GM12878 (cell line): Measurements from ENCODE around the gene PTEN. TPM values are rescaled to one million over a fixed set of nuclear protein-coding genes. Genes with fewer than 3 reads are reported as not detected.
A peak's percentile ranks its signal among the peaks of the same experiment; 100 is the strongest.

Source experiments
- ATAC-seq: fragments of 200-7000 bp; cut with Tn5 transposase; 3 replicates; pipeline ENCODE4 v1.9.1; 2020; ENCODE audit warnings: mild to moderate bottlenecking, moderate library complexity
- BruUV-seq: library from RNA; stranded (reverse); fragments of 400-500 nt; replicated peaks from 2 replicates; lab custom pipeline; 2021; lab: Mats Ljungman, UMichigan
- CTCF ChIA-PET: fragments of 300-600 bp; sonication (Branson Sonifier 250); formaldehyde crosslinking; extraction: SDS; loops from one replicate; lab custom pipeline; 2021; ENCODE audit warnings: inconsistent platforms; lab: Yijun Ruan, JAX
- POLR2A ChIA-PET: fragments of 350-600 bp; formaldehyde crosslinking; extraction: SDS; loops from one replicate; lab custom pipeline; 2021; ENCODE audit warnings: inconsistent platforms; lab: Charles Lee
- RAD21 ChIA-PET: fragments of 300-600 bp; sonication (Branson Sonifier 250); formaldehyde crosslinking; loops from one replicate; lab custom pipeline; 2023; ENCODE audit warnings: antibody characterized with exemption; ENCODE audit not compliant: unreplicated experiment; lab: Charles Lee
- SMC1A ChIA-PET: fragments of 300-600 bp; sonication (Branson Sonifier 250); formaldehyde crosslinking; loops from one replicate; lab custom pipeline; 2023; ENCODE audit not compliant: unreplicated experiment, uncharacterized antibody; lab: Charles Lee
- DNase-seq: peaks from one replicate; pipeline ENCODE4 v3.0.0-alpha.2; 2011; ENCODE audit warnings: low read depth, low spot score
- FAIRE-seq: peaks from 3 replicates; lab custom pipeline; 2011; peaks lifted over from hg19 to GRCh38; lab: Jason Lieb, UNC
- H2AFZ ChIP-seq: 2 replicates; pipeline ENCODE4 v1.6.0; 2011; ENCODE audit warnings: low read depth, low read length, control low read depth; ENCODE audit not compliant: control insufficient read depth
- H3K27ac ChIP-seq: 2 replicates; pipeline ENCODE4 v1.5.1; 2011; ENCODE audit warnings: control low read depth; ENCODE audit not compliant: control insufficient read depth, insufficient read depth
- H3K27me3 ChIP-seq, 2 experiments: replicated peaks in 1 of 2; 2 replicates each; pipeline versions ENCODE4 v1.6.0 to v1.6.1; 2011; ENCODE audit warnings: low read length in 1 of 2; ENCODE audit not compliant: control insufficient read depth in 2 of 2, insufficient read depth in 2 of 2
- H3K36me3 ChIP-seq, 2 experiments: 2 replicates each; pipeline ENCODE4 v1.5.1; 2011; ENCODE audit warnings: low read length in 1 of 2; ENCODE audit not compliant: control insufficient read depth in 2 of 2, insufficient read depth in 2 of 2
- H3K4me1 ChIP-seq: 2 replicates; pipeline ENCODE4 v1.6.1; 2011; ENCODE audit warnings: mild to moderate bottlenecking, low read length, moderate library complexity, mixed read lengths; ENCODE audit not compliant: control insufficient read depth, insufficient read depth
- H3K4me2 ChIP-seq: 2 replicates; pipeline ENCODE4 v1.6.0; 2011; ENCODE audit warnings: control low read depth; ENCODE audit not compliant: control insufficient read depth, insufficient read depth
- H3K4me3 ChIP-seq: fragments of 200-600 bp; sonication (generic); 2 replicates; pipeline ENCODE4 v1.5.1; 2016
- H3K79me2 ChIP-seq: 2 replicates; pipeline ENCODE4 v1.6.0; 2011; ENCODE audit warnings: low read length; ENCODE audit not compliant: control insufficient read depth, insufficient read depth
- H3K9ac ChIP-seq: 2 replicates; pipeline ENCODE4 v1.8.0; 2011; ENCODE audit warnings: low read length, control low read depth, mixed read lengths; ENCODE audit not compliant: control insufficient read depth, insufficient read depth
- H3K9me3 ChIP-seq: replicated peaks from 3 replicates; pipeline ENCODE4 v1.5.1; 2011; ENCODE audit warnings: mild to moderate bottlenecking, low read length; ENCODE audit not compliant: control insufficient read depth, insufficient read depth
- H4K20me1 ChIP-seq: 2 replicates; pipeline ENCODE4 v1.6.0; 2011; ENCODE audit not compliant: control insufficient read depth, insufficient read depth
- CEBPB ChIP-seq, 2 experiments: fragments of 150-350 bp in 1 of 2; IDR thresholded peaks; 2 replicates each; pipeline ENCODE4 v1.6.1; 2012 to 2014; ENCODE audit warnings: low read depth in 2 of 2, low read length in 2 of 2, borderline replicate concordance in 1 of 2, inconsistent platforms in 1 of 2
- CHD2 ChIP-seq: IDR thresholded peaks from 2 replicates; pipeline ENCODE4 v1.6.1; 2011; ENCODE audit warnings: low read depth, low read length, improper control_type of control experiment, borderline replicate concordance
- CHD4 ChIP-seq: fragments of 200-600 bp; sonication (generic); IDR thresholded peaks from 2 replicates; pipeline ENCODE4 v1.6.1; 2016; ENCODE audit warnings: mild to moderate bottlenecking
- CREB1 ChIP-seq: IDR thresholded peaks from 2 replicates; pipeline ENCODE4 v1.6.1; 2012; ENCODE audit warnings: low read depth, mild to moderate bottlenecking, inconsistent platforms
- DPF2 ChIP-seq: fragments of 450-650 bp; IDR thresholded peaks from 2 replicates; pipeline ENCODE4 v1.6.1; 2017; ENCODE audit warnings: mild to moderate bottlenecking
- ESRRA ChIP-seq: IDR thresholded peaks from 2 replicates; pipeline ENCODE4 v1.6.1; 2012; ENCODE audit warnings: mild to moderate bottlenecking, low read length, improper control_type of control experiment
- IKZF2 ChIP-seq, 2 experiments: fragments of 450-650 bp; IDR thresholded peaks; 2 replicates each; pipeline ENCODE4 v1.6.1; 2017; ENCODE audit warnings: mild to moderate bottlenecking in 2 of 2, moderate library complexity in 2 of 2
- MEF2A ChIP-seq: IDR thresholded peaks from 2 replicates; pipeline ENCODE4 v1.6.1; 2011; ENCODE audit warnings: low read depth, mild to moderate bottlenecking, low read length, moderate library complexity; ENCODE audit not compliant: insufficient read depth
- MTA2 ChIP-seq: fragments of 450-650 bp; IDR thresholded peaks from 2 replicates; pipeline ENCODE4 v1.6.1; 2016; ENCODE audit warnings: low read depth, mild to moderate bottlenecking, moderate library complexity
- MYB ChIP-seq: fragments of 150-350 bp; IDR thresholded peaks from 2 replicates; pipeline ENCODE4 v1.6.1; 2014; ENCODE audit warnings: mild to moderate bottlenecking, low read depth, low read length, borderline replicate concordance
- NFXL1 ChIP-seq: fragments of 450-650 bp; IDR thresholded peaks from 2 replicates; pipeline ENCODE4 v1.6.1; 2017; ENCODE audit warnings: antibody characterized with exemption, mild to moderate bottlenecking, borderline replicate concordance
- NR2C1 ChIP-seq: fragments of 450-650 bp; IDR thresholded peaks from 2 replicates; pipeline ENCODE4 v1.6.1; 2017; ENCODE audit warnings: antibody characterized with exemption, mild to moderate bottlenecking, moderate library complexity
- PAX8 ChIP-seq: fragments of 450-650 bp; IDR thresholded peaks from 2 replicates; pipeline ENCODE4 v1.6.1; 2017; ENCODE audit warnings: mild to moderate bottlenecking, moderate library complexity
- RUNX3 ChIP-seq: IDR thresholded peaks from 2 replicates; pipeline ENCODE4 v1.6.1; 2012; ENCODE audit warnings: low read length, inconsistent platforms
- SREBF1 ChIP-seq: IDR thresholded peaks from 2 replicates; pipeline ENCODE4 v1.6.1; 2012; ENCODE audit warnings: mild to moderate bottlenecking, low read length
- STAT3 ChIP-seq: IDR thresholded peaks from 2 replicates; pipeline ENCODE4 v1.6.1; 2011; ENCODE audit warnings: low read depth, low read length, improper control_type of control experiment
- TCF3 ChIP-seq: IDR thresholded peaks from 2 replicates; pipeline ENCODE4 v1.6.1; 2012; ENCODE audit warnings: low read depth, mild to moderate bottlenecking, low read length, borderline replicate concordance; ENCODE audit not compliant: insufficient read depth
- ZNF384 ChIP-seq: IDR thresholded peaks from 2 replicates; pipeline ENCODE4 v1.6.1; 2012; ENCODE audit warnings: low read depth, mild to moderate bottlenecking, low read length, improper control_type of control experiment, borderline replicate concordance
- WGBS: methylation state at CpG from one replicate; pipeline ENCODE4 v1.1.6; 2016; ENCODE audit warnings: low lambda C conversion rate; ENCODE audit not compliant: insufficient replicate concordance, insufficient coverage; ENCODE audit errors: missing lambda C conversion rate; 5-methylcytosine and 5-hydroxymethylcytosine counted together
- in situ Hi-C: fragments of 300-500 bp; cut with MboI; formaldehyde crosslinking; loops from 9 replicates; pipeline ENCODE4 v1.14.3; 2018; ENCODE audit warnings: mixed read lengths
- intact Hi-C: fragments of 100-400 bp; cut with micrococcal nuclease; formaldehyde crosslinking; loops from one replicate; pipeline ENCODE4 v1.14.2; 2022; ENCODE audit not compliant: unreplicated experiment
- polyA plus RNA-seq, 11 experiments: library from polyadenylated mRNA; depleted of rRNA in 4 of 11; unstranded in 6 of 11; stranded (reverse) in 5 of 11; fragments of >200 nt; fragmentation: Nextera tagmentation in 4 of 11; fragmentation: Illumina TruSeq in 1 of 11; extraction: Ambion mirVana in 4 of 11; extraction: Trizol in 1 of 11; gene quantifications; 1 replicate in 1 of 11; 2 replicates in 10 of 11; pipeline versions ENCODE4 v1.2.1 to v1.2.3, GENCODE V29; 2011 to 2016; ENCODE audit warnings: inconsistent platforms in 2 of 11, missing spikeins in 2 of 11, low read depth in 1 of 11
- total RNA-seq, 4 experiments: library from RNA; depleted of rRNA in 3 of 4; stranded (reverse); fragments of >200 nt in 3 of 4; fragmentation: Illumina TruSeq in 1 of 4; extraction: Trizol in 1 of 4; gene quantifications; 2 replicates each; pipeline versions ENCODE4 v1.2.1 to v1.2.3, GENCODE V29; 2013 to 2021
- TF ChIP-seq, protein P1 (sequence below): IDR thresholded peaks from 2 replicates; pipeline ENCODE4 v1.6.1; 2012; ENCODE audit warnings: low read length, inconsistent platforms
- TF ChIP-seq, protein P2 (sequence below): fragments of 450-650 bp; conservative IDR thresholded peaks from 2 replicates; pipeline ENCODE4 v1.6.1; 2017; ENCODE audit warnings: mild to moderate bottlenecking, moderate library complexity

The PTEN gene
- total and polyA plus RNA-seq, 10 of the 15 experiments (the other 5 are each of a cell fraction or from before 2014, with no cell fraction given): 26.1 to 175 (median 58.1) TPM

DNA sequence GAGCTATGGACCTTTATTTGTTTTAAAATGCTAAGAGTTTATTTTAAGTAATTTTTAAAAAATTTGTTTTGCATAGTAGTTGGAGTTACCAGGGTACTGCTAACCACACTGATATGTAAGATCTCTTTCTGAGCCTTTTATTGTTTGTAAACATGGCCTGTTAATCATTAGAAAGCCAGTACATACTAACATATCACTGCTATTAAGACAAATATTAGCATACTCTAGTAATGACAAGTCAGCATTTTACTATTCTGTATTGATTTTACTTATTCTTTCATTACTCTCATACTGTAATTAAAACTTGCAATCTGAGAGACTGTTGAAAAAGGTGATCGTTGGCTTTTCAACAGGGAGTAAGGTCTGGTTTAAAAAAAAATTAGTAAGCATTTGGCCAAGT is 66.7 kb downstream of the PTEN start:
- ChIA-PET RAD21 (interaction anchor here (1.0 to 1.8 kb wide), 5 partner anchors 56 to 458 kb away, joined by 3 to 9 read pairs (median 4); no protein-coding TSS in a partner anchor), POLR2A (interaction anchor here (1.0 to 2.0 kb wide), 2 partner anchors 68 to 137 kb away, joined by 3 to 6 read pairs; no protein-coding TSS in a partner anchor), CTCF (no interaction called here), SMC1A (interaction anchor here (1.1 to 3.5 kb wide), 8 partner anchors 12 to 457 kb away, joined by 3 to 18 read pairs (median 4); partner anchors contain the start of genes KLLN and PTEN)
- Histone ChIP-seq H4K20me1 (no peaks in the 10 kb centered on the region), H3K36me3 (peaks cover 0 to 14% of the 10 kb centered on the region in 2 experiments), H3K9me3 (no peaks in the 10 kb centered on the region), H3K4me3 (no peak overlapping the region), H3K4me2 (peak overlapping the region; percentile 53; the same call in 1 of the 2 replicates), H3K9ac (no peak overlapping the region), H3K4me1 (peaks cover 39% of the 10 kb centered on the region), H3K79me2 (peaks cover 92% of the 10 kb centered on the region), H2AFZ (no peak overlapping the region), H3K27ac (peak overlapping the region; percentile 71), H3K27me3 (no peaks in the 10 kb centered on the region)
- 4% methylated on average over 1 of the region's 1 CpG for WGBS
- DNase-seq (no peak), ATAC-seq (peak; percentile 29), FAIRE-seq (no peak)
- BruUV-seq: no TSS peak
- TF ChIP-seq, protein P1, sequence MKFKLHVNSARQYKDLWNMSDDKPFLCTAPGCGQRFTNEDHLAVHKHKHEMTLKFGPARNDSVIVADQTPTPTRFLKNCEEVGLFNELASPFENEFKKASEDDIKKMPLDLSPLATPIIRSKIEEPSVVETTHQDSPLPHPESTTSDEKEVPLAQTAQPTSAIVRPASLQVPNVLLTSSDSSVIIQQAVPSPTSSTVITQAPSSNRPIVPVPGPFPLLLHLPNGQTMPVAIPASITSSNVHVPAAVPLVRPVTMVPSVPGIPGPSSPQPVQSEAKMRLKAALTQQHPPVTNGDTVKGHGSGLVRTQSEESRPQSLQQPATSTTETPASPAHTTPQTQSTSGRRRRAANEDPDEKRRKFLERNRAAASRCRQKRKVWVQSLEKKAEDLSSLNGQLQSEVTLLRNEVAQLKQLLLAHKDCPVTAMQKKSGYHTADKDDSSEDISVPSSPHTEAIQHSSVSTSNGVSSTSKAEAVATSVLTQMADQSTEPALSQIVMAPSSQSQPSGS: no peak
- TF ChIP-seq SREBF1: no peak
- no peak for TF ChIP-seq ZNF384
- TF ChIP-seq IKZF2 (IDR thresholded peaks at IDR 0.05): no peak
- TF ChIP-seq MTA2: no peak
- TF ChIP-seq MEF2A: no peak
- TF ChIP-seq ESRRA: no peak
- TF ChIP-seq NFXL1: no peak
- no peak for TF ChIP-seq CREB1
- no peak for TF ChIP-seq MYB
- no peak for TF ChIP-seq RUNX3
- TF ChIP-seq CEBPB (IDR thresholded peaks at IDR 0.05; ENCODE audit: borderline replicate concordance in 1 of 2, low read depth in 2 of 2, low read length in 2 of 2): no peak
- no peak for TF ChIP-seq DPF2
- TF ChIP-seq NR2C1: no peak
- no peak for TF ChIP-seq PAX8
- TF ChIP-seq TCF3: no peak
- TF ChIP-seq, protein P2, sequence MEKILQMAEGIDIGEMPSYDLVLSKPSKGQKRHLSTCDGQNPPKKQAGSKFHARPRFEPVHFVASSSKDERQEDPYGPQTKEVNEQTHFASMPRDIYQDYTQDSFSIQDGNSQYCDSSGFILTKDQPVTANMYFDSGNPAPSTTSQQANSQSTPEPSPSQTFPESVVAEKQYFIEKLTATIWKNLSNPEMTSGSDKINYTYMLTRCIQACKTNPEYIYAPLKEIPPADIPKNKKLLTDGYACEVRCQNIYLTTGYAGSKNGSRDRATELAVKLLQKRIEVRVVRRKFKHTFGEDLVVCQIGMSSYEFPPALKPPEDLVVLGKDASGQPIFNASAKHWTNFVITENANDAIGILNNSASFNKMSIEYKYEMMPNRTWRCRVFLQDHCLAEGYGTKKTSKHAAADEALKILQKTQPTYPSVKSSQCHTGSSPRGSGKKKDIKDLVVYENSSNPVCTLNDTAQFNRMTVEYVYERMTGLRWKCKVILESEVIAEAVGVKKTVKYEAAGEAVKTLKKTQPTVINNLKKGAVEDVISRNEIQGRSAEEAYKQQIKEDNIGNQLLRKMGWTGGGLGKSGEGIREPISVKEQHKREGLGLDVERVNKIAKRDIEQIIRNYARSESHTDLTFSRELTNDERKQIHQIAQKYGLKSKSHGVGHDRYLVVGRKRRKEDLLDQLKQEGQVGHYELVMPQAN: no peak
- TF ChIP-seq CHD2: no peak
- no peak for TF ChIP-seq CHD4
- TF ChIP-seq STAT3: no peak
- intact Hi-C loops (loop anchor here (5.0 kb wide), 1 partner anchor 68 kb away; the partner anchor contains the start of genes KLLN and PTEN), in situ Hi-C loops (no loop called here)
